A673 (cell line): ENCODE results near the gene SEBOX. TPM values are rescaled to one million over a fixed set of nuclear protein-coding genes. Genes with fewer than 3 reads are reported as not detected.
A peak's percentile ranks its signal among the peaks of the same experiment; 100 is the strongest.

Source experiments
- BruUV-seq: library from RNA; stranded (reverse); fragments of 400-500 nt; replicated peaks from 2 replicates; lab custom pipeline; 2021; lab: Mats Ljungman, UMichigan
- CTCF ChIA-PET: fragments of 300-600 bp; sonication (Branson Sonifier 250); formaldehyde crosslinking; loops from one replicate; lab custom pipeline; 2022; ENCODE audit warnings: antibody characterized with exemption; lab: Charles Lee
- POLR2A ChIA-PET: fragments of 300-600 bp; sonication (Branson Sonifier 250); formaldehyde crosslinking; loops from one replicate; lab custom pipeline; 2022; ENCODE audit warnings: antibody characterized with exemption; ENCODE audit not compliant: low non-redundant PET; lab: Charles Lee
- DNase-seq: peaks from one replicate; pipeline ENCODE4 v3.0.0-alpha.2; 2015; ENCODE audit warnings: low spot score
- H3K27ac ChIP-seq: fragments of 200-600 bp; sonication (generic); 2 replicates; pipeline ENCODE4 v1.5.1; 2016; ENCODE audit warnings: mixed run types, low read depth, mild to moderate bottlenecking, mixed read lengths, antibody characterized with exemption, low read length; ENCODE audit not compliant: poor library complexity, severe bottlenecking
- H3K27me3 ChIP-seq: fragments of 200-600 bp; sonication (generic); replicated peaks from 2 replicates; pipeline ENCODE4 v1.6.1; 2017; ENCODE audit warnings: mixed run types, low read depth, mild to moderate bottlenecking, mixed read lengths, antibody characterized with exemption, low read length; ENCODE audit not compliant: insufficient read depth, poor library complexity
- H3K36me3 ChIP-seq: fragments of 200-600 bp; sonication (generic); 2 replicates; pipeline ENCODE4 v1.6.1; 2016; ENCODE audit warnings: mixed run types, mild to moderate bottlenecking, mixed read lengths, antibody characterized with exemption, low read length; ENCODE audit not compliant: insufficient read depth, poor library complexity, severe bottlenecking
- H3K4me1 ChIP-seq: fragments of 200-600 bp; sonication (generic); 2 replicates; pipeline ENCODE4 v1.6.1; 2017; ENCODE audit warnings: mixed run types, mild to moderate bottlenecking, mixed read lengths, antibody characterized with exemption, low read length; ENCODE audit not compliant: insufficient read depth, poor library complexity, severe bottlenecking
- H3K4me3 ChIP-seq: fragments of 200-600 bp; sonication (generic); 2 replicates; pipeline ENCODE4 v1.5.1; 2016; ENCODE audit warnings: low read depth, mixed run types, mild to moderate bottlenecking, mixed read lengths, low read length; ENCODE audit not compliant: poor library complexity, severe bottlenecking
- H3K9me3 ChIP-seq: fragments of 200-600 bp; sonication (generic); 2 replicates; pipeline ENCODE4 v1.6.1; 2016; ENCODE audit warnings: mixed run types, low read depth, mild to moderate bottlenecking, mixed read lengths, antibody characterized with exemption, low read length; ENCODE audit not compliant: poor library complexity, severe bottlenecking
- CTCF ChIP-seq: fragments of 300-800, 200-600 bp; sonication (generic); conservative IDR thresholded peaks from 2 replicates; pipeline ENCODE4 v1.5.1; 2017; ENCODE audit warnings: low read depth, mild to moderate bottlenecking, antibody characterized with exemption, low read length, moderate library complexity, mixed read lengths
- EZH2 ChIP-seq: fragments of 200-600 bp; sonication (generic); IDR thresholded peaks from 2 replicates; pipeline ENCODE4 v1.6.1; 2017; ENCODE audit warnings: borderline replicate concordance, low read depth, mild to moderate bottlenecking, mixed read lengths, antibody characterized with exemption, low read length; ENCODE audit not compliant: poor library complexity, severe bottlenecking
- intact Hi-C: fragments of 100-400 bp; cut with micrococcal nuclease; formaldehyde crosslinking; loops from one replicate; pipeline ENCODE4 v1.10.0; 2022; ENCODE audit not compliant: unreplicated experiment
- total RNA-seq: library from RNA; stranded (reverse); gene quantifications from 2 replicates; pipeline ENCODE4 v1.2.3, GENCODE V29; 2021

SEBOX gene
- total RNA-seq, 1 experiment from 2014 or later, result not detected

- CTCF ChIA-PET, result interaction anchor here (1.1 kb wide), 1 partner anchor 9 kb away, joined by 3 read pairs; no protein-coding TSS in a partner anchor
- intact Hi-C loops, result no loop called here
- peak overlapping the region; percentile 86 for H3K4me3 ChIP-seq
- peaks cover 11% of the 10 kb centered on the region for H3K4me1 ChIP-seq
- POLR2A ChIA-PET, result interaction anchor here (0.9 to 1.5 kb wide), 2 partner anchors 11 to 23 kb away, joined by 3 to 8 read pairs; partner anchors contain the start of gene POLDIP2
- TF ChIP-seq CTCF, result no peak
- H3K27ac ChIP-seq, result peak overlapping the region; percentile 48
- H3K27me3 ChIP-seq, result no peaks in the 10 kb centered on the region
- no TSS peak for BruUV-seq
- no peaks in the 10 kb centered on the region for H3K9me3 ChIP-seq
- H3K36me3 ChIP-seq, result peaks cover 4% of the 10 kb centered on the region
- DNase-seq, result no peak
Observed at GRCh38 chr17:28334666-28335200, 30.3 kb downstream of the SEBOX start.

GRCh38 chr17:28334171-28334570, 30.8 kb downstream of the SEBOX start:
- Histone ChIP-seq H3K27ac (peak overlapping the region; percentile 48), H3K4me1 (peaks cover 11% of the 10 kb centered on the region), H3K27me3 (no peaks in the 10 kb centered on the region), H3K36me3 (peaks cover 8% of the 10 kb centered on the region), H3K9me3 (no peaks in the 10 kb centered on the region), H3K4me3 (peak overlapping the region; percentile 86)
- CTCF ChIA-PET, result no interaction called here
- POLR2A ChIA-PET, result no interaction called here
- intact Hi-C loops, result no loop called here
- no peak for DNase-seq
- no peak for TF ChIP-seq CTCF
- no peak for TF ChIP-seq EZH2
- no TSS peak for BruUV-seq

GRCh38 chr17:28333083-28333746, 31.8 kb downstream of the SEBOX start:
- TSS peak; percentile 26 for BruUV-seq
- Histone ChIP-seq H3K9me3 (no peaks in the 10 kb centered on the region), H3K4me3 (no peak overlapping the region), H3K27ac (no peak overlapping the region), H3K4me1 (peaks cover 11% of the 10 kb centered on the region), H3K36me3 (peaks cover 17% of the 10 kb centered on the region), H3K27me3 (no peaks in the 10 kb centered on the region)
- CTCF ChIA-PET, result no interaction called here
- intact Hi-C loops, result no loop called here
- DNase-seq, result no peak
- TF ChIP-seq EZH2 (no peak), CTCF (no peak)
- POLR2A ChIA-PET, result interaction anchor here (0.6 kb wide), 1 partner anchor 43 kb away, joined by 4 read pairs; no protein-coding TSS in a partner anchor
